ENCODE measurements around the gene ATP5F1D.

DNA sequence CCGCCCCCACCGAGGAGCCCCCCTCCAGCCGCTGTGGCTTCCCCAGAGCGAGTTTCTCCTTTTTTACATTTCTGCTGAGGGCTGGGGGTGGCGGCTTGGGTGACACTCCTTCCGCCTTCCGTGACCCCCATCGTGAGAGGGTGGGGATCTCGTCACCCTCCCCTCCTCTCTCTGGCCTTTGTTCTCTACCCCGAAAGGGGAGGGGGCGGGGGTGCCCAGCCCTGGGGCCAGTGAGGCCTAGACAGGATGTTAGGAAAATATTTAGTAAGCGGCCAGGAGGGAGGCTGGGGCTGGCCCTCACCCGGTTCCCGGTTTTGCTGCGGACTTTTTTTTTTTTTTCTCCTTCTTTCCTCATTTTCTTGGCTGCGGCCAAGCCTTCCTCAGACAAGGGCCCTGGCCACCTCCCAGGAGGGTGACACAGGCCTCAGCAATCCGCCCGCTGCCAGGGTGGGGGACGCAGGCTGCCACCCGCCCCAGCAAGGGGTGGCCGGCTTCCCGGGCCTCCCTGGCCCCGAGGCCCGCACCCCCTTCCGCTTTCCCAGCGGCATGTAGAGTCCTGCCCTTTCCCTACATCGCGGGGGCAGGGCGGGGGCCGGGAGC is 10.8 kb downstream of the ATP5F1D start:
- no peak for TF ChIP-seq POLR2A (IDR thresholded peaks at IDR 0.05)
- TF ChIP-seq, protein P1, sequence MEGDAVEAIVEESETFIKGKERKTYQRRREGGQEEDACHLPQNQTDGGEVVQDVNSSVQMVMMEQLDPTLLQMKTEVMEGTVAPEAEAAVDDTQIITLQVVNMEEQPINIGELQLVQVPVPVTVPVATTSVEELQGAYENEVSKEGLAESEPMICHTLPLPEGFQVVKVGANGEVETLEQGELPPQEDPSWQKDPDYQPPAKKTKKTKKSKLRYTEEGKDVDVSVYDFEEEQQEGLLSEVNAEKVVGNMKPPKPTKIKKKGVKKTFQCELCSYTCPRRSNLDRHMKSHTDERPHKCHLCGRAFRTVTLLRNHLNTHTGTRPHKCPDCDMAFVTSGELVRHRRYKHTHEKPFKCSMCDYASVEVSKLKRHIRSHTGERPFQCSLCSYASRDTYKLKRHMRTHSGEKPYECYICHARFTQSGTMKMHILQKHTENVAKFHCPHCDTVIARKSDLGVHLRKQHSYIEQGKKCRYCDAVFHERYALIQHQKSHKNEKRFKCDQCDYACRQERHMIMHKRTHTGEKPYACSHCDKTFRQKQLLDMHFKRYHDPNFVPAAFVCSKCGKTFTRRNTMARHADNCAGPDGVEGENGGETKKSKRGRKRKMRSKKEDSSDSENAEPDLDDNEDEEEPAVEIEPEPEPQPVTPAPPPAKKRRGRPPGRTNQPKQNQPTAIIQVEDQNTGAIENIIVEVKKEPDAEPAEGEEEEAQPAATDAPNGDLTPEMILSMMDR (IDR thresholded peaks at IDR 0.05), result no peak
